Liver (tissue), 9 donors: Measurements from ENCODE around the gene PTH2. TPM values are rescaled to one million over a fixed set of nuclear protein-coding genes. Genes with fewer than 3 reads are reported as not detected.

Source experiments
- DNase-seq: peaks from one replicate; pipeline ENCODE4 v3.0.0-alpha.2; 2017; ENCODE audit warnings: low spot score
- H3K27ac ChIP-seq, 2 donors: one replicate each; pipeline ENCODE4 v1.7.0; 2013; ENCODE audit warnings: inconsistent platforms in 2 of 2, low read length in 2 of 2, control low read depth in 1 of 2, low read depth in 1 of 2, mild to moderate bottlenecking in 1 of 2
- H3K27me3 ChIP-seq, 4 donors: one replicate each; pipeline versions ENCODE4 v1.6.1 to v1.7.0; 2013; ENCODE audit warnings: low read length in 3 of 4, inconsistent platforms in 1 of 4, mild to moderate bottlenecking in 1 of 4, moderate library complexity in 1 of 4; ENCODE audit not compliant: control insufficient read depth in 4 of 4, insufficient read depth in 4 of 4
- H3K36me3 ChIP-seq, 4 donors: one replicate each; pipeline versions ENCODE4 v1.6.1 to v1.7.0; 2013; ENCODE audit warnings: low read length in 3 of 4, mild to moderate bottlenecking in 3 of 4, low read depth in 1 of 4, moderate library complexity in 1 of 4; ENCODE audit not compliant: control insufficient read depth in 4 of 4, insufficient read depth in 3 of 4
- H3K4me1 ChIP-seq, 4 donors: one replicate each; pipeline versions ENCODE4 v1.6.1 to v1.7.0; 2013; ENCODE audit warnings: low read length in 3 of 4, mild to moderate bottlenecking in 3 of 4, moderate library complexity in 1 of 4; ENCODE audit not compliant: control insufficient read depth in 4 of 4, insufficient read depth in 4 of 4
- H3K4me3 ChIP-seq, 3 donors: one replicate each; pipeline versions ENCODE4 v1.6.1 to v1.7.0; 2013; ENCODE audit warnings: low read length in 3 of 3, control low read depth in 1 of 3, low read depth in 1 of 3, mild to moderate bottlenecking in 1 of 3
- H3K9ac ChIP-seq, 2 donors: one replicate each; pipeline ENCODE4 v1.7.0; 2013; ENCODE audit warnings: low read length in 2 of 2, mild to moderate bottlenecking in 2 of 2, moderate library complexity in 2 of 2, control low read depth in 1 of 2, low read depth in 1 of 2
- H3K9me3 ChIP-seq, 4 donors: one replicate each; pipeline versions ENCODE4 v1.6.1 to v1.7.0; 2013; ENCODE audit warnings: low read length in 3 of 4; ENCODE audit not compliant: control insufficient read depth in 4 of 4
- CTCF ChIP-seq: fragments of 150-350 bp; IDR thresholded peaks from 2 replicates; pipeline ENCODE4 v1.5.1; 2017; ENCODE audit warnings: improper control_type of control experiment, low read depth, low read length; ENCODE audit not compliant: missing input control
- EGR1 ChIP-seq, 2 donors: IDR thresholded peaks; 2 replicates each; pipeline ENCODE4 v1.6.1; 2016 to 2018; ENCODE audit warnings: antibody characterized with exemption in 2 of 2, low read depth in 2 of 2
- FOXA1 ChIP-seq: IDR thresholded peaks from 2 replicates; pipeline ENCODE4 v1.6.1; 2016; ENCODE audit warnings: antibody characterized with exemption
- FOXA2 ChIP-seq: IDR thresholded peaks from 2 replicates; pipeline ENCODE4 v1.6.1; 2016; ENCODE audit warnings: antibody characterized with exemption
- GABPA ChIP-seq, 2 donors: IDR thresholded peaks in 1 of 2; conservative IDR thresholded peaks in 1 of 2; 2 replicates each; pipeline ENCODE4 v1.6.1; 2016; ENCODE audit warnings: antibody characterized with exemption in 2 of 2, mild to moderate bottlenecking in 1 of 2, moderate library complexity in 1 of 2
- HNF4A ChIP-seq, 2 donors: conservative IDR thresholded peaks; 2 replicates each; pipeline ENCODE4 v1.6.1; 2016; ENCODE audit warnings: antibody characterized with exemption in 2 of 2, mild to moderate bottlenecking in 2 of 2
- HNF4G ChIP-seq: IDR thresholded peaks from 2 replicates; pipeline ENCODE4 v1.6.1; 2016; ENCODE audit warnings: antibody characterized with exemption
- JUND ChIP-seq, 2 donors: IDR thresholded peaks; 2 replicates each; pipeline ENCODE4 v1.6.1; 2016; ENCODE audit warnings: antibody characterized with exemption in 2 of 2
- NR2F2 ChIP-seq: IDR thresholded peaks from 2 replicates; pipeline ENCODE4 v1.6.1; 2016; ENCODE audit warnings: antibody characterized with exemption
- RAD21 ChIP-seq, 2 donors: IDR thresholded peaks; 2 replicates each; pipeline ENCODE4 v1.6.1; 2016; ENCODE audit warnings: antibody characterized with exemption in 2 of 2, mild to moderate bottlenecking in 2 of 2
- RXRA ChIP-seq, 2 donors: IDR thresholded peaks; 2 replicates each; pipeline ENCODE4 v1.6.1; 2017 to 2018; ENCODE audit warnings: antibody characterized with exemption in 2 of 2, mild to moderate bottlenecking in 1 of 2
- SP1 ChIP-seq: IDR thresholded peaks from 2 replicates; pipeline ENCODE4 v1.6.1; 2018; ENCODE audit warnings: antibody characterized with exemption, mild to moderate bottlenecking
- TAF1 ChIP-seq: conservative IDR thresholded peaks from 2 replicates; pipeline ENCODE4 v1.6.1; 2016; ENCODE audit warnings: antibody characterized with exemption, mild to moderate bottlenecking
- YY1 ChIP-seq: IDR thresholded peaks from 2 replicates; pipeline ENCODE4 v1.6.1; 2016; ENCODE audit warnings: antibody characterized with exemption, mild to moderate bottlenecking
- WGBS: extraction: QIAGEN DNeasy Blood & Tissue Kit; methylation state at CpG from one replicate; pipeline ENCODE4 v1.1.7; 2013; 5-methylcytosine and 5-hydroxymethylcytosine counted together
- polyA plus RNA-seq, 2 donors: library from polyadenylated mRNA; stranded (reverse) in 1 of 2; unstranded in 1 of 2; fragments of 200-250 nt in 1 of 2; fragments of >200 nt in 1 of 2; fragmentation: Nextera tagmentation in 1 of 2; extraction: Ambion mirVana in 1 of 2; gene quantifications; one replicate each; pipeline versions ENCODE4 v1.2.1 to v1.2.3, GENCODE V29; 2013 to 2015
- total RNA-seq, 2 donors: library from RNA; depleted of rRNA; stranded (reverse); fragments of >200 nt; gene quantifications; one replicate each; pipeline ENCODE4 v1.2.3, GENCODE V29; 2014
- TF ChIP-seq, protein P1 (sequence below): IDR thresholded peaks from 2 replicates; pipeline ENCODE4 v1.6.1; 2016; ENCODE audit warnings: antibody characterized with exemption
- TF ChIP-seq, protein P2 (sequence below): IDR thresholded peaks from 2 replicates; pipeline ENCODE4 v1.6.1; 2016; ENCODE audit warnings: antibody characterized with exemption
- TF ChIP-seq, protein P3 (sequence below): IDR thresholded peaks from 2 replicates; pipeline ENCODE4 v1.6.1; 2016; ENCODE audit warnings: antibody characterized with exemption
- TF ChIP-seq, protein P4 (sequence below): IDR thresholded peaks from 2 replicates; pipeline ENCODE4 v1.6.1; 2016; ENCODE audit warnings: antibody characterized with exemption, mild to moderate bottlenecking
- donor health status: healthy.
- donor health status: healthy.
- donor health status: healthy.
- donor health status: healthy.
- donor health status: healthy.

The PTH2 gene
- total and polyA plus RNA-seq, 4 donors = not detected

GRCh38 chr19:49453013-49453756 lies 29.9 kb upstream of the PTH2 start, which contains the start of gene ALDH16A1:
ALDH16A1 (plus strand) TSS chr19:49453225; CDS start chr19:49453332, 107 bp downstream.
- whole genome bisulfite sequencing = under 1% methylated on average over 66 of the region's 66 CpGs
- Histone ChIP-seq H3K27me3 (no peaks in the 10 kb centered on the region), H3K27ac (peak within 1 kb of the TSS; percentile 90 to 95), H3K4me1 (peaks cover 0 to 22% (median 10%) of the 10 kb centered on the region in 4 donors), H3K9ac (peak within 1 kb of the TSS; percentile 67 to 80), H3K4me3 (peak within 1 kb of the TSS; percentile 53 to 78 (median 75)), H3K36me3 (peaks cover 0 to 5% (median 2%) of the 10 kb centered on the region in 4 donors), H3K9me3 (no peaks in the 10 kb centered on the region)
- TF ChIP-seq SP1 (peak; percentile 68), JUND (IDR thresholded peaks at IDR 0.05) (no peak), HNF4A (conservative IDR thresholded peaks at IDR 0.05) (peak in 1 of 2 donors; percentile 26), GABPA (IDR thresholded peaks at IDR 0.05 in 1 of 2, conservative IDR thresholded peaks at IDR 0.05 in 1 of 2) (peak; percentile 35 to 81), FOXA2 (no peak), YY1 (peak; percentile 74), HNF4G (no peak), NR2F2 (peak; percentile 31), RXRA (IDR thresholded peaks at IDR 0.05) (no peak), RAD21 (IDR thresholded peaks at IDR 0.05) (no peak), FOXA1 (no peak), TAF1 (peak; percentile 88), EGR1 (IDR thresholded peaks at IDR 0.05; ENCODE audit: low read depth in 2 of 2) (peak in 1 of 2 donors; percentile 33), CTCF (no peak)
- TF ChIP-seq, protein P1, sequence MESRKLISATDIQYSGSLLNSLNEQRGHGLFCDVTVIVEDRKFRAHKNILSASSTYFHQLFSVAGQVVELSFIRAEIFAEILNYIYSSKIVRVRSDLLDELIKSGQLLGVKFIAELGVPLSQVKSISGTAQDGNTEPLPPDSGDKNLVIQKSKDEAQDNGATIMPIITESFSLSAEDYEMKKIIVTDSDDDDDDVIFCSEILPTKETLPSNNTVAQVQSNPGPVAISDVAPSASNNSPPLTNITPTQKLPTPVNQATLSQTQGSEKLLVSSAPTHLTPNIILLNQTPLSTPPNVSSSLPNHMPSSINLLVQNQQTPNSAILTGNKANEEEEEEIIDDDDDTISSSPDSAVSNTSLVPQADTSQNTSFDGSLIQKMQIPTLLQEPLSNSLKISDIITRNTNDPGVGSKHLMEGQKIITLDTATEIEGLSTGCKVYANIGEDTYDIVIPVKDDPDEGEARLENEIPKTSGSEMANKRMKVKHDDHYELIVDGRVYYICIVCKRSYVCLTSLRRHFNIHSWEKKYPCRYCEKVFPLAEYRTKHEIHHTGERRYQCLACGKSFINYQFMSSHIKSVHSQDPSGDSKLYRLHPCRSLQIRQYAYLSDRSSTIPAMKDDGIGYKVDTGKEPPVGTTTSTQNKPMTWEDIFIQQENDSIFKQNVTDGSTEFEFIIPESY = peak; percentile 90
- TF ChIP-seq, protein P2, sequence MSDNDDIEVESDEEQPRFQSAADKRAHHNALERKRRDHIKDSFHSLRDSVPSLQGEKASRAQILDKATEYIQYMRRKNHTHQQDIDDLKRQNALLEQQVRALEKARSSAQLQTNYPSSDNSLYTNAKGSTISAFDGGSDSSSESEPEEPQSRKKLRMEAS = peak; percentile 18
- TF ChIP-seq, protein P3, sequence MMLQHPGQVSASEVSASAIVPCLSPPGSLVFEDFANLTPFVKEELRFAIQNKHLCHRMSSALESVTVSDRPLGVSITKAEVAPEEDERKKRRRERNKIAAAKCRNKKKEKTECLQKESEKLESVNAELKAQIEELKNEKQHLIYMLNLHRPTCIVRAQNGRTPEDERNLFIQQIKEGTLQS = no peak
- TF ChIP-seq, protein P4, sequence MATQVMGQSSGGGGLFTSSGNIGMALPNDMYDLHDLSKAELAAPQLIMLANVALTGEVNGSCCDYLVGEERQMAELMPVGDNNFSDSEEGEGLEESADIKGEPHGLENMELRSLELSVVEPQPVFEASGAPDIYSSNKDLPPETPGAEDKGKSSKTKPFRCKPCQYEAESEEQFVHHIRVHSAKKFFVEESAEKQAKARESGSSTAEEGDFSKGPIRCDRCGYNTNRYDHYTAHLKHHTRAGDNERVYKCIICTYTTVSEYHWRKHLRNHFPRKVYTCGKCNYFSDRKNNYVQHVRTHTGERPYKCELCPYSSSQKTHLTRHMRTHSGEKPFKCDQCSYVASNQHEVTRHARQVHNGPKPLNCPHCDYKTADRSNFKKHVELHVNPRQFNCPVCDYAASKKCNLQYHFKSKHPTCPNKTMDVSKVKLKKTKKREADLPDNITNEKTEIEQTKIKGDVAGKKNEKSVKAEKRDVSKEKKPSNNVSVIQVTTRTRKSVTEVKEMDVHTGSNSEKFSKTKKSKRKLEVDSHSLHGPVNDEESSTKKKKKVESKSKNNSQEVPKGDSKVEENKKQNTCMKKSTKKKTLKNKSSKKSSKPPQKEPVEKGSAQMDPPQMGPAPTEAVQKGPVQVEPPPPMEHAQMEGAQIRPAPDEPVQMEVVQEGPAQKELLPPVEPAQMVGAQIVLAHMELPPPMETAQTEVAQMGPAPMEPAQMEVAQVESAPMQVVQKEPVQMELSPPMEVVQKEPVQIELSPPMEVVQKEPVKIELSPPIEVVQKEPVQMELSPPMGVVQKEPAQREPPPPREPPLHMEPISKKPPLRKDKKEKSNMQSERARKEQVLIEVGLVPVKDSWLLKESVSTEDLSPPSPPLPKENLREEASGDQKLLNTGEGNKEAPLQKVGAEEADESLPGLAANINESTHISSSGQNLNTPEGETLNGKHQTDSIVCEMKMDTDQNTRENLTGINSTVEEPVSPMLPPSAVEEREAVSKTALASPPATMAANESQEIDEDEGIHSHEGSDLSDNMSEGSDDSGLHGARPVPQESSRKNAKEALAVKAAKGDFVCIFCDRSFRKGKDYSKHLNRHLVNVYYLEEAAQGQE = peak; percentile 84
- DNase-seq = peak; percentile 99
